Stimulated activated CD8-positive, alpha-beta memory T cell treated with anti-CD3 and anti-CD28 coated beads, Interleukin-12 subunit alpha, Interleukin-12 subunit beta, amount 100 ng/mL, for 24 hours (primary cell): Measurements from ENCODE around the gene UROC1.

Source experiments
- DNase-seq: peaks from one replicate; pipeline ENCODE4 v3.0.0-alpha.2; 2020; ENCODE audit errors: extremely low read depth

Gene UROC1

GRCh38 chr3:126494970-126495230, 22.7 kb downstream of the UROC1 start:
- DNase-seq: no peak

- DNase-seq: no peak
Observed at GRCh38 chr3:126494204-126494969, 23.2 kb downstream of the UROC1 start.

- DNase-seq: no peak
Observed at GRCh38 chr3:126493739-126494138, 23.8 kb downstream of the UROC1 start.

GRCh38 chr3:126493051-126493450, 24.5 kb downstream of the UROC1 start:
- no peak for DNase-seq

GRCh38 chr3:126491221-126492013, 26.2 kb downstream of the UROC1 start:
- no peak for DNase-seq

GRCh38 chr3:126490619-126491018, 27.0 kb downstream of the UROC1 start:
- no peak for DNase-seq

- no peak for DNase-seq
Observed at GRCh38 chr3:126488886-126489569, 28.5 kb downstream of the UROC1 start.

- no peak for DNase-seq
Observed at GRCh38 chr3:126488185-126488584, 29.4 kb downstream of the UROC1 start.

- no peak for DNase-seq
Observed at GRCh38 chr3:126487151-126487771, 30.3 kb downstream of the UROC1 start.

GRCh38 chr3:126486360-126486847, 31.2 kb downstream of the UROC1 start:
- no peak for DNase-seq

GRCh38 chr3:126485956-126486355, 31.6 kb downstream of the UROC1 start:
- no peak for DNase-seq

- DNase-seq: no peak
Observed at GRCh38 chr3:126485176-126485897, 32.2 kb downstream of the UROC1 start.

GRCh38 chr3:126484662-126485061, 32.9 kb downstream of the UROC1 start:
- DNase-seq: no peak

- no peak for DNase-seq
Observed at GRCh38 chr3:126484148-126484547, 33.4 kb downstream of the UROC1 start.

- DNase-seq: no peak
Observed at GRCh38 chr3:126483321-126483761, 34.2 kb downstream of the UROC1 start.

GRCh38 chr3:126482503-126483255, 34.9 kb downstream of the UROC1 start:
- DNase-seq: no peak

GRCh38 chr3:126481808-126482502, 35.6 kb downstream of the UROC1 start:
- no peak for DNase-seq

GRCh38 chr3:126480861-126481260, 36.7 kb downstream of the UROC1 start:
- DNase-seq: no peak

GRCh38 chr3:126480206-126480605, 37.4 kb downstream of the UROC1 start:
- DNase-seq: no peak

- DNase-seq: no peak
Observed at GRCh38 chr3:126479642-126480041, 37.9 kb downstream of the UROC1 start.
